Posterior vena cava (tissue), 2 donors: ENCODE data around the gene HIVEP3. TPM values are rescaled to one million over a fixed set of nuclear protein-coding genes. Genes with fewer than 3 reads are reported as not detected.
"Not testable (repeated sequence)": the region's sequence is repeated elsewhere in the genome, so short reads cannot be mapped to it uniquely, and the experiment has no call there.

Experiments used
- DNase-seq: peaks from one replicate; pipeline ENCODE4 v3.0.0-alpha.2; 2020; ENCODE audit warnings: low spot score
- intact Hi-C, 2 donors: fragments of 100-400 bp; cut with DNase I; formaldehyde crosslinking; loops; one replicate each; pipeline versions ENCODE4 v1.14.1 to v1.14.2; 2022 to 2023
- total RNA-seq, 2 donors: library from RNA; stranded (reverse); fragmentation: NEBNext Ultra II Directional; extraction: Animal tissue kit (Norgen Biotek cat#: 25700); gene quantifications; one replicate each; pipeline ENCODE4 v1.2.1, GENCODE V29; 2021
- donor health status: DM: yes; HTN: yes; CAD: no.
- donor health status: DM: yes; HTN: yes; CAD: no.

The HIVEP3 gene
- total RNA-seq, 2 donors from 2014 or later: 4.1 to 5.5 TPM

GRCh38 chr1:41691966-41692365 is 226.8 kb downstream of the HIVEP3 start:
- DNase-seq, intact Hi-C loops: not testable (repeated sequence)

DNA sequence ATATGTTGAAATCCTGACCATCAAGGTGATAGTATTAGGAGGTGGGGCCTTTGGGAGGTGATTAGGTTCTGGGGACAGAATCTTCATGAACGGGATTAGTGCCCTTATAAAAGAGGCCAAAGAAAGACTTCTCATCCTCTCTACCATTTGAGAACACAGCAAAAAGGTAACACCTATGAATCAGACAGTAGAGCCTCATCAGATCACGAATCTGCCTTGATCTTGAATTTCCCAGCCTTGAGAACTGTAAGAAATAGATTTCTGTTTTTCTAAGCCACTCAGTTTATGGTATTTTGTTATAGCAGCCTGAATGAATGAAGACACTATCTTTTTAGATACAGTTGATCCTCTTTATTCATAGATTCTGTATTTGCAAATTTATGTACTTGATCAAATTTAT is 227.3 kb downstream of the HIVEP3 start:
- DNase-seq: no peak
- intact Hi-C loops: no loop called here

GRCh38 chr1:41690331-41690730 is 228.4 kb downstream of the HIVEP3 start:
- intact Hi-C loops: no loop called here
- DNase-seq: no peak

DNA sequence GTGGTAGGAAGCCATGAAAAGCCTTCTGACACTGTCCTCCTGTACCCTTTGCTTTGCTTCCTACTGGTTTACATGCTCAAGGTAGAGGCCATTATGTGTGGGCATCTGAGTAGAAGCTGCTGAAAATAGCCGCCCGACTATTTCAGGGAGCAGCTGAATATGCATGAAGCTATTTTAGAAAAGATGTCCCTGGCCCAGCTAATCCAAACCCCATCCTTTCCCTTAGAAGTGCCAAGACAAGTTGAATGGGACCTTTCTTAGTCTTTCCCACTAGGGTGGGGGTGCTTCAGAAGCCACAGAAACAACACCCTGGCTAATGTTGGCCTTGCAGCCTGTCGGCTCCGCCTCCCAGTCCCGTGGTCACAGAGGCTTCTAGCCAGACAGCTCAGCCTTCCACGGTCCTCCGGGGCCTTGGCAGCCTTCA is 229.2 kb downstream of the HIVEP3 start:
- no peak for DNase-seq
- intact Hi-C loops: no loop called here

DNA sequence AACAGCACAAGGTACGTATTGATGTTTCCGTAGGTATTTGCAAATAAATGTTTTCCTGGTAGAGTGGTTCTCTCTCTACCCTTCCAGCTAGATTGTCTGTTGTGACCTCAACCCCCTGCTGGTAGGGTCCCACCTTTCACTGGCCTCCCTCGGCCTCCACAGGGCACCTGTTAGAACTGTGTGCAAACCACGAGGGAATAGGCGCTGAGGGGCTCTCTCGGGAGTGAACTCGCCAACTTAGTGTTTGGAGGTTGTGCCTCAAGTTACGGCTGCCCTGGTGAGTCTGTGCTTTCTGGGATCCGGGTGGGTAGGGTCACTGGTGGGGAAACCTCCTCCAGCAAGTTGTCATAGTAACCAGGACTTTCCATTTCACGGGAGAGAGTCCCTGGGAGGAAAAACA is 229.6 kb downstream of the HIVEP3 start:
- intact Hi-C loops: no loop called here
- DNase-seq: no peak

- no peak for DNase-seq
- intact Hi-C loops: no loop called here
Measured at GRCh38 chr1:41687007-41687406, 231.7 kb downstream of the HIVEP3 start.

DNA sequence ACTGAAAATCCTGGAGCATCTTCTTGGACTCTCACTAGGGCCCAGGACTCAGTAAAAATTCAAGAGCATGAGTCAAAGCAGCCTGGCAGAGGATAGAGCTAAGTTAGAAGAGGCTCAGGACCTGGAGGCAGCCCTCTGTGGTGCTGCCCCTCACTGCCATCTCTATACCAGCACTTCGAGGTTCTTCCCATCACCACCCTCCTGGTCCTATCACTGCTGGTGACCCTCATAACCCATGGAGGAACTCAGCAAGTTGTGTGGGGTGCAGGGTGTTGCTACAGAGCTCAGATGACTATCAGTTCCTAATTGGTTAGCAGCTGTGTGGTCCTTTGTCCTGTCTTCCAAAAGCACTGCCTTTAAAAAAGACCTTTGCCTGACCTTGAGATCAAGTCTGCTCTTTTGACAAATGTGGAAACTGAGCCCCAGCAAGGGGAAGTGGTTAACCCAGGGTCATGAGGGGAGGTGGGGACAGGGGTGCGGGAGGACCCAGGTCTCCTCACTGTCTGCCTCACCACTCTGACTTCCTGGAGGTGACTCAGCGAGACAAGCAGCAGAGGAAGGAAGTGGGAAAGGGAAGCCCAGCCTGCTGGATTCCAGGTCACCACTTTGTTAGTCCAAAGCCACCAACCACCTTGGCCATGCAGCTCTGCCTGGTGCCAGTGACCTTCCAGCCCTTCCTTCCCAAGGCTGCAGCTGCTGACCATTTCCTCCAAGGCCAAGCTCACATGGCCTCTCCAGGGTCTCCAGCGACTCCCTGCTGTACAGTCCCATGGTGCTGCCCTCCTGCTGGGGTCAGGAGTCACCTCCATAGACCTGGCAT is 234.8 kb downstream of the HIVEP3 start:
- DNase-seq: no peak
- intact Hi-C loops: no loop called here

DNA sequence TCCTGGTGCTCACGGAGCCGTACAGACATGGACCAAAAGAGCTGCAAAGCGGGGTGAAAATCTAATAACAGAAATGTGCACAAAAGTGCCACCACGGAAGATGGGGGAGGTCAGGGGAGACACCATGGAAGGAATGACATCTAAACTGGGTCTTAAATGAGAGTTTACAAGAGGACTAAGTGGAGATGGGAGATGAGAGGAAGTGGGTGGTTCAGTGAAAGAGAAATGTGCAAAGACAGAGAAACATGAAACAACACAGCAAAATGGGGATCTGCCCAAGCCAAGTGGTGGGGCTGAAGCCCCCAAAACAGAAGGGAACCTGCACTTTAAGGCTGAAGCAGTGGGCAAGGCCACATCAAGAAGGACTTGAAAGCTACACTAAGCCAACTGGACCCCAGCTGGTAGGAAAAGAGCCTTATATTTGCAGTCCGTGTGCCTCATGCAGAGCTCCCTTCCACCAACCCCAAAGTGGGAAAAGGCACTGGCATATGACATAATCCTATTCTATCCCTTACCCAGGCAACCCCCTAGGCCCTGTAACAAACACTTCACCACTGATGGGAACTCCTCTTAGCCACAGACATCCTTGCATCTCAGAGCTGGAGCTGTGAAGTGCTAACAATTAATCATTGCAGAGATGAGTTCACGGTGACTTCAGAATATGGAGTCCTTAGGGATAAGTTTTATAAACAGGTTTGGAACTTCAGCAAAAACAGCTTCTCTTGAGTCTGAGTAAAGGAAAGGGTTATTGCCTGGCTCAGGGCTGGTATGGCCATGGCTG is 235.7 kb downstream of the HIVEP3 start:
- DNase-seq: no peak
- intact Hi-C loops: no loop called here

GRCh38 chr1:41682149-41682548 is 236.6 kb downstream of the HIVEP3 start:
- intact Hi-C loops: no loop called here

DNA sequence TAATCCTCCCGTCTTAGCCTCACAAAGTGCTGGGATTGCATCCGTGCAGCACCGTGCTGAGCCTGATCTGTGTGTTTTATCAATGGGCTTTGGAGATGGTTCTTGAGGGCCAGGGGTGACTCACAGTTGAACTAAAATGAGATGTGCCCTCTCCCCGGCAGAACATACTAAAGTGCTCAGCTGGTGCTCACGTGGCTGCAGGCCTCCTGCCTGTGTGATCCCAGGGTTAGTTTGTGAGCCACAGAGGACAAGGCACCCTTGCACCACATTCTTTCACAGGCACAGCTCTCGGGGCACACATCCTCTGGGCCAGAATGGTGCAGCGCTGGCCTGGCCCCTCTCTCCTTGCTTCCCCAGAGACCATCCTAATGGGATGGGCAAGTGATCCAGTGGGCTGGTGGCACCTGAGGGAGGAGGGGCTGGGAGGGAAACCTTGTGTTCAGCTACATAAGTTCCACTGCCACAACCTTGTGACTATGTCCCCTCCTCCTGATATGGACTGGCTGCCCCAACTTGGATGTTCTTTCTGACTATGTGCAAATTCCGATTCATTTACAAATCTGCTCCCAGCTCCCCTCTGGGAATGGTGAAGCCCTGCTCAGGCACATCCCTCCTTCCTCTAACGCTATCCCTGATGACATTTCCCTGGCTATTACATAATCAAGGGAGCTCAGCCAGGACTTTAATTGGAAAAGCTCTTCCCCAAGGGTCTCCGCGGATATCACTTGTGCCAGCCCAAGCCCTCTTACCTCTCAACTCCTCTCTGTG is 237.2 kb downstream of the HIVEP3 start:
- DNase-seq: no peak
- intact Hi-C loops: no loop called here

More at GRCh38 chr1:41682149-41682548, 236.6 kb downstream of the HIVEP3 start:
- no peak for DNase-seq

DNA sequence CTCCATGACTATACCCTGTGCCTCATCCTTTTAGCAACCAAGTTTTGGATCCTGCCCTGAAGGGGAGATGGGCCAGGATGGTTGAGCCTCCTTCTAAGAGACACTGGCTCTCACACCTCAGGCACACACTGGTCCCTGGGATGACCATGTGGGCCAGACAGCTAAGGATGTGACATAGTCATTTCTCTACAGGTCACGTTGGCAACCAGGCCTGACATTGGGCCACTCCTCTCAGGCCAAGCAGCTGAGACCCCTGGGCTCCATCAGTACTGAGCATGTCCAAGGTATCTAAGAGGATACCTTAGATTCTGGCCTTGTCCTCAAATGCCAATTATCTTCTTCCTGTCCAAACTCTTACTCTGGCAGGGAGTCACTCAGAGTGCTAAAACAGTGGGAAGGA is 238.7 kb downstream of the HIVEP3 start:
- no peak for DNase-seq
- intact Hi-C loops: loop anchor here in 1 of 2 donors (10.0 kb wide), 1 partner anchor 1055 kb away; no protein-coding TSS in a partner anchor

DNA sequence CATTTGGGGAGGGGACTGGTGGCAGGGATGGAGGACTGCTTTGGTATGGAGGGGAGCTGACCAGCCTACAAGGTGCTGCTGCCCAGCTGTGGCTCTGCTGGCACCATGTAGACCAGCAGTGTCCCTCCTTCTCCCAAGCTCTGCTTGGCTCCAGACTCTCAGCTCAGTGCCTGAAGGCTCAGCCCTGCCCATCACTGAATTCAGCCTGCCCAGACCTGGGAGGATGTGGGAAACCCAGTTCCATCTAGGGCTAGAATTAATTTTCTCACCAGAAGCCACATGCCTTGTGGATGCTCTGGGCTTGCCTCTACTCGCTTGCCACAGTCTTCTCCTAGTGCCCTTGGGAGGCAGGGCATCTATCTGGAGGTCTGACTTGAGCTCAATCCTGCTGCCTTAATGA is 239.2 kb downstream of the HIVEP3 start:
- DNase-seq: no peak
- intact Hi-C loops: loop anchor here in 1 of 2 donors (10.0 kb wide), 1 partner anchor 1055 kb away; no protein-coding TSS in a partner anchor

DNA sequence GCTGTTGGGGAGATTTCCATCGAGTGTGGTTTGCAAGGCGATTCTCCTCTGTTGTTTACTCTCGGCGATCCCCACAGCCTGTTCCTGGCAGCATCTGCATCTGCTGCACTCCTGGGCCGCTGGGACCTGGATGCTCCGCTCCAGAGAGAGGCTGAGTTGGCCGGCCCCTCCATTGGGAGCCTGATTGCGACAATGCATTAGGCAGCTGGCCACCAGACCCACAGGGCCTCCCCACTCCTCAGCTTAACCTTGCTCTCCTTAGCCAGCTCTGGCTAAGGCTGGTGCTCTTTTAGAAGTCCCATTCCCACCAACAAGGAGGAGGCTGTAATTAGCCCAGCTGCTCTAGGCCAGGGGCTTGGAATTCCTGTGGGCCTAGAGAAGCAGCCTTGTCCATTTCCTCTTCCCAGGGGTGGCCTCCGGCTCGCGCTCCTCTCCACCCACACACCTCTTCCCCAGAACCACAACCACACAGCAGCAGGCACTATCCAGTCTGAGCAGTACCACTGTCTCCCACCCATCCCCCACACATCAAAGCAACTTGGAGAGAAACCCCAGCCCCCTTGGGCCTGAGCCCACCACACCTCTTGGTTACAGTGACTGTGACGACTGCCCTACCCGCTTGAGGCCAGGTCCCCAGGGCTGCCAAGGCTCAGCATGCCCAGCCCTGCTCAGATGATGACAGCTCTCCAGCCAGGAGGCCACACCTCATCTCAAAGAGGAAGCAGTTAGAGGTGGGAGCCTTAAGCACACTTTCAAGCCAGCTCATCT is 240.4 kb downstream of the HIVEP3 start:
- intact Hi-C loops: loop anchor here in 1 of 2 donors (10.0 kb wide), 1 partner anchor 1057 kb away; no protein-coding TSS in a partner anchor
- no peak for DNase-seq

- no peak for DNase-seq
- intact Hi-C loops: loop anchor here in 1 of 2 donors (10.0 kb wide), 1 partner anchor 1057 kb away; no protein-coding TSS in a partner anchor
Measured at GRCh38 chr1:41677620-41678019, 241.1 kb downstream of the HIVEP3 start.

GRCh38 chr1:41675401-41675800 is 243.3 kb downstream of the HIVEP3 start:
- DNase-seq: no peak
- intact Hi-C loops: loop anchor here in 1 of 2 donors (10.0 kb wide), 1 partner anchor 1059 kb away; no protein-coding TSS in a partner anchor

GRCh38 chr1:41674522-41674921 is 244.2 kb downstream of the HIVEP3 start:
- intact Hi-C loops: loop anchor here in 1 of 2 donors (10.0 kb wide), 1 partner anchor 1060 kb away; no protein-coding TSS in a partner anchor
- peak; percentile 56 for DNase-seq

DNA sequence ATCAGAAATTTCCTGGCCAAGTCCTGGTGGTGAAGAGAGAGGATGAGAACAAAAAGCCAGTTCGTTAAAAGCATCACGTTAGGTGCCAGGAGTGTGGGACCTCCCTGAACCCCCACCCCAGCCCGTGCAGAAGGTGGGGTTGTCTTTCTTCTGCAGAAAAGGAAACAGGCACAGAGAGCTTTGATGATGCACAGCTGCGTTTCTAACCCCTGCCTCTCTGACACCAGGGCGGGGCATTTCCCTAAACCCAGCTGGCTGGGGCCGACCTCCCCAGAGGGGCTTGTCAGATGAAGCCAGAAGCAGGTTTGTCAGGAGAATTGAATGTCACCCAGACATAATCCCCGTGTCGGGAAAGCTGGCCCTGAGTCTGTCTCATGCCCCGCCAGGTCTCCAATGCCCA is 244.9 kb downstream of the HIVEP3 start:
- no peak for DNase-seq
- intact Hi-C loops: loop anchor here in 1 of 2 donors (10.0 kb wide), 1 partner anchor 1061 kb away; no protein-coding TSS in a partner anchor

GRCh38 chr1:41673378-41673777 is 245.3 kb downstream of the HIVEP3 start:
- intact Hi-C loops: loop anchor here in 1 of 2 donors (10.0 kb wide), 1 partner anchor 1061 kb away; no protein-coding TSS in a partner anchor
- DNase-seq: peak; percentile 62
